ENCODE measurements around the gene NEUROD2.

NEUROD2 gene

GRCh38 chr17:39634384-39634871 lies 26.7 kb upstream of the NEUROD2 start:
- DNase-seq: peak; percentile 8

- DNase-seq: no peak
Measured at GRCh38 chr17:39633570-39634183, 26.0 kb upstream of the NEUROD2 start.

- no peak for DNase-seq
Measured at GRCh38 chr17:39632153-39632941, 24.6 kb upstream of the NEUROD2 start.

- no peak for DNase-seq
Measured at GRCh38 chr17:39631403-39631802, 23.7 kb upstream of the NEUROD2 start.

- no peak for DNase-seq
Measured at GRCh38 chr17:39629898-39630297, 22.2 kb upstream of the NEUROD2 start.

DNA sequence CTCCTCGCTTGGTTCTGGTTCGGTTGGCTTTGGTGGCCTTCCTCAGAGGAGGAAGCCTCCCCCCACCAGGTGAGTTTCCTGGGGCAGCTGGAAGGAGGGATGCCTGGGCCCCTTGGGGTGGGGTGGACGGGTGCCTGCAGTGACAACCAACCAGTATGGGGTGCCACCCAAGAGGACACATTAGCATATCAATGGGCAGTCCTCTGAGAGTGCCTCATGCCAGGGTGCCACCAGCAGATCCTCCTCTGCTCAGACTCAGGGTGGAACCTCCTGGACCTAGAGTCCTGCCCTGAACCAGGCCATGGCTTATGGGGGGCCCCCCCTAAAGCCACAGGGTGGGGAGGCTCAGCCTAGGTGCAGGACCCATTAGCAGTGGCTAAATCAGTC lies 21.8 kb upstream of the NEUROD2 start:
- no peak for DNase-seq

DNA sequence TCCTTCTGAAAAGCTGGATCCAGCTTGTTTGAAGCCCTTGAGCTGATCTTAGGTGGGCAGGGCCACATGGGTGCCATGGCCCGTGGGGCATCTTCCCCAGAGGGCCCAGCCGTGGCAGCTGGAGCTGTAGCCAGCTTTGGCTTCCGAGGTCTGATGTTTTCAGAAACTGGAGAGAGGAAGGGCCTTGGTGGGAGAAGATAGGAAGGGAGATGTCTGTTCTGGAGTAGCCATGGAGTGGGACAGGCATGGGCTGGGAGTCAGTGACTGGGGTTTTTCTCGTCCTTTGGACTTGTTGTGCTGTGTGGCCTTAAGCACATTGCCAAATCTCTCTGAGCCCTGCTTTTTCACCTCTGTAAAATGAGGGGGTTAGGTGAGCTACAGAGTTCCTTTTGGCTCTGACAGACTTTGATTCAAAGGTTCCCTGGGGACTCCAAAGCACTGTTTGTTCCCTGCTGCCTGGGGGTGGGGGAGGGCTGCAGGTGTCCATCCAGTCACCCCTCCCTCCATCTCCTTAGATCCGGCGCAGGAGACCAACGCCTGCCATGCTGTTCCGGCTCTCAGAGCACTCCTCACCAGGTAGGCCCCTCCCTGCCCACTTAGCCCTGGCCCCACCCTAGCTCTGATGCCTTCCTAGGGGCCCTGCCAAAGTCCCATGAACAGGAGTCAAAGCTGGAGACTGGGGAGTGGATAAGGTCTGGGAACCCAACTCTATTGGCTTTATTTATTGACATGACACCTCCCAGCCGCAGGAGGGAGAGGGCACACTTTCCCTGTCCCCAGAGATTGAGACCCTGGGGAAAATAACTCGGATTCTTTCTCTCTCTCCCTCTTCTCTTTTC lies 21.2 kb upstream of the NEUROD2 start:
- no peak for DNase-seq

GRCh38 chr17:39627712-39628516 lies 20.2 kb upstream of the NEUROD2 start:
- DNase-seq: no peak

- DNase-seq: no peak
Measured at GRCh38 chr17:39627047-39627711, 19.5 kb upstream of the NEUROD2 start.

DNA sequence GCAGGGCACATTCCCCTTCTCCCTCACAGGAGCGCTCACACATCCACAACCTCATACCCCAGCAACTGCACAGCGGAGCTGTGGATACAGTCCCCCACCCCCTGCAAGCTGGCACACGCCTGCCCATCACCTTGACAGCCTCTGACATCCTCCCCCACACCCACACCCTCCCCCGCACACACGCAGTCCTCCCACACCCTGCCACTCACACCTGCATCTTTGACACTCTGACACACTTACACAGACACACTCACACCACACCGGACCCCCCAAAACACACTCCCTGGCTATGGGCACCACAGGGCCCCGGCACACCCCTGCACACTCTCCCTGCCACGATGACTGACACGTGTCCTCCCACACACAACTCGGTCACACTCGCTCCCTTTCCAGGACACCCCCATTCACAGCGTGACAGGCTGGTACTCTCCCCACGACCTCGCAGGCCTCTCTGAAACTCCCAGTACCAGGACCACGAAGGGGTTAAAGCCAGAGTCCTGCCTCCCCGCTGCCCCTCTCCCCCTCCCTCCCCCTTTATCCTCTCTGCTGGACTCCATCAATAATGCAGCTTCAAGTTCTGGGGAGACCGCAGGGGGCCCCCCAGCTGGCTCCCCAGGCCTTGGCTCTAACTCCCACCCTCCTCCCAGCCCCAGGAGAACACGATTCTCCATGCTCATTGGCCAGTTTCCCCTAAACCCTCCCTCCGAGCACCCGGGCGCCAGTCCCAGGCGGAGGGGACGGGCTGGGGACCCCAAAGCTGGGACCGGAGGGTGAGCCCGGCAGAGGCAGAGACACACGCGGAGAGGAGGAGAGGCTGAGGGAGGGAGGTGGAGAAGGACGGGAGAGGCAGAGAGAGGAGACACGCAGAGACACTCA lies 18.7 kb upstream of the NEUROD2 start, which contains the start of gene PPP1R1B:
PPP1R1B (plus strand) TSS at position 782 of the 876 bp plus-strand sequence. CDS start 441 bp downstream, outside the sequence.
- DNase-seq: no peak

DNA sequence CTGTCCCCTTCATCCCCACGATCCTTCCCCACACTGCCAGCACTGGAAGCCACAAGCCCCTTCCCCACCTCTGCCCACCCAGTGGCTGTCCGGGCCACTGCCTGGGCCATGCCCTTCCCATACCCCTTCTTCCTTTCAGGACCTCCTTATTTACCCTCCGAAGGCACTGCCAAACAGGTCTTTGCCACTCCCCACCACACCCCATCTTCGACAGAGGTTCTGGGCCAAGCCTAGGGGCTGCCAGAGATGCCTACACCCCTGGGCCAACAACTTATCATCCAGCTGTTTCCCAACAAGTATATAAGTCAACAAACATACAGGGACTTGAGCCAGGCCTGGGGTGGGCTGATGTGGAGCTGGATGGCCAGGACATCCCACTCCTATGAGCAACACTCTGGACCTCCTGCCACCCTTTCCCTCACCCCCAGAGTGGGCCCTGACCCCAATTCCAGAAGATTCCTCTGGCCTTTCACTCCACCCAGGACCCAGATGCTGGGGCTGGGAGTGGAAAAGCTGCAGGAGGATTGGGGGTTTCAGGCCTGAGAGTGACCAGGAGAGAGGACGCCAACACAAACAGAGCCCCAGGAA lies 17.6 kb upstream of the NEUROD2 start:
- DNase-seq: no peak

DNA sequence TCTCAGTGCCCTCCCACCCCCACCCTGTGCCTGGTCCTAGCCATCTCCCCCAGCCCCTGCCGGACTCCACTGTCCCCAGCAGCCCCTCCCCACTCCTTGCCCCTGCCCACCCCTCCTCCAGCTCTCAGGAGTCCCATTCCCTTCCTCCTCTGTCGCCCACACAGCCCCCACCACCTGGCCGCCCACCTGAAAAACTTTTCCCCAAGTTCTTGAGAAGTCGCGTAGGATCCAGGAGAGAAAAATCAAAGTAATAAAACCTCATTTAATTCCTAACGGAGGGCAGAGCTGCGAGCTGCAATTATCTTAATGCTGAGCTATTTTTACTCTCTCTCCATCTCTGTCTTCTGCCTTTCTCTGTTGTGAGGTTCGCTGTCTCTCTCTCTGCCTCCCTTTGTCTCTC lies 16.6 kb upstream of the NEUROD2 start:
- DNase-seq: no peak

- DNase-seq: peak; percentile 61
Measured at GRCh38 chr17:39623356-39623950, 15.7 kb upstream of the NEUROD2 start.

DNA sequence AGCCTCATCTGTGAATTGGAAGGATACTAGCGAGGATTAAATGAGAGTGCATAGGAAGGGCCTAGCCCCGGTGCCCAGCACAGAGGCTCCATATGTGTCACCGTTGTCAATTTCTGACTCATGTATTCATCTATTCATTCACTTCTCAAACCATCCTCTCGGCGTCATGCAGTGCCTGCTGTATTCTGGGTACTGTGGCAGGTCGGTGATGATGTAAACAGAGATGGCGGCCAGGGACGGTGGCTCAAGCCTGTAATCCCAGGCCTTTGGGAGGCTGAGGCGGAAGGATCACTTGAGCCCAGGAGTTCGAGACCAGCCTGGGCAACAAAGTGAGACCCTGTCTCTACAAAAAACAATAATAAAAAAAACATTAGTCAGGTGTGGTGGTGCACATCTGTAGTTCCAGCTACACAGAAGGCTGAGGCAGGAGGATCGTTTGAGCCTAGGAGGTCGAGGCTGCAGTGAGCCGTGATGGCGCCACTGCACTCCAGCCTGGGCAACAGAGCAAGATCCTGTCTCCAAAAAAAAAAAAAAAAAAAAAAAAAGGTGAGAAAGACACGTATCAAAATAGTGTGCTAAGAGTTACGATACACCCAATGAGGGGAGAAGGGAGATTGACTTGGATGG lies 14.8 kb upstream of the NEUROD2 start:
- DNase-seq: no peak

DNA sequence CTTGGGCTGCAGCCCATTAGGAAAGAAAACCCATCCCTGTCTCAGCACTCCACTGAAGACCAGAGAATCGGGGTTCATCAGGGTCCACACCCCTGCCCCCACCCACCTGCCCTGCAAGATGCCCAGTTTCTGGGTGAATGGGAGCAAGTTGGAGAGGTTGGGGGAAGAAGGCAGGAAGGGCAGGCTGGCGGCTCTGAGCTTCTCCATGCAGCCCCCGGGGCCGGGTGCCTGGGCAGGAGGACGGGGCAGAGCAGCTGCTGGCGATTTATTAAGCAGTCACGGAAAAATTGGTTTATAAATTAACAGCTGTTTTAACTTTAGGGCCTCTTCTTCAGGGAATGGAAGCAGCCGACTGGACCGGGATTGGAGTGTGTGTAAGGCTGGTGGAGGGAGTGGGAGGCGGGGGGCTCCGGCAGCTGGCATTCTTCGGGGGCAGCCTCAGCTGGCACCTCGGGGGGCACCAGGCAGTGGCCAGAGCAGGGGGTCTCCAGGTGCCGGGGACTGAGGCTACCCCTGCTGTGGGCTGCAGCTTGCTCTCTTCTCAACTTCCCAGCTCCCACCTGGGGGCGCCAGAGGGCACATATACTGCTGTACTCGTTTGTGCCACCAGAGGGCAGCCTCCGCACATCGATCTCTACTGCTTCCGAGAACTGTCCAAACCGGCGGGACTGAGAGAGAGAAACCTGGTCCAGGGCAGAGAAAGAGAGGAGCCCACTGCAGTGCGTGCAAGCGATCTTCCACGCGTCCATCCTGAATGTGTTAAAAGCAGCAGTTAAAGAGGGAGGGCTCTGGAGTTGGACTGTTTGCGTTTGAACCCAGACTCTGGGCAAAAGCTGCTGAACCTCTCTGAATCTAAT lies 14.0 kb upstream of the NEUROD2 start:
- DNase-seq: peak; percentile 62

DNA sequence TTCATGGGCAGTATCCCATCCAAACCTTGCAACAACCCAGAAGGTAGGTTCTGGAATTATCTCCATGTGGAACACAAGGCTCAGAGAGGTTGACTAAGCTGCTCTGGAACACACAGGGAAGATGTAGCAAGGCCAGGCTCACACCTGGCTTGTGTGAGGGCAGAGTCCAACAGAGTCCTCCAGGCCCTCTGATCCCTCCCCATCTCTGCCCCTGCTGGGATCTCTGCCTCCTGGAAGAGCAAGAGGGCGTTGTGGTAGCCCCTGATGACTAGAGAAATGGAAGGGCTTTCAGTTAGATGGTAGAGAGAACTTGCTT lies 12.0 kb upstream of the NEUROD2 start:
- DNase-seq: no peak

DNA sequence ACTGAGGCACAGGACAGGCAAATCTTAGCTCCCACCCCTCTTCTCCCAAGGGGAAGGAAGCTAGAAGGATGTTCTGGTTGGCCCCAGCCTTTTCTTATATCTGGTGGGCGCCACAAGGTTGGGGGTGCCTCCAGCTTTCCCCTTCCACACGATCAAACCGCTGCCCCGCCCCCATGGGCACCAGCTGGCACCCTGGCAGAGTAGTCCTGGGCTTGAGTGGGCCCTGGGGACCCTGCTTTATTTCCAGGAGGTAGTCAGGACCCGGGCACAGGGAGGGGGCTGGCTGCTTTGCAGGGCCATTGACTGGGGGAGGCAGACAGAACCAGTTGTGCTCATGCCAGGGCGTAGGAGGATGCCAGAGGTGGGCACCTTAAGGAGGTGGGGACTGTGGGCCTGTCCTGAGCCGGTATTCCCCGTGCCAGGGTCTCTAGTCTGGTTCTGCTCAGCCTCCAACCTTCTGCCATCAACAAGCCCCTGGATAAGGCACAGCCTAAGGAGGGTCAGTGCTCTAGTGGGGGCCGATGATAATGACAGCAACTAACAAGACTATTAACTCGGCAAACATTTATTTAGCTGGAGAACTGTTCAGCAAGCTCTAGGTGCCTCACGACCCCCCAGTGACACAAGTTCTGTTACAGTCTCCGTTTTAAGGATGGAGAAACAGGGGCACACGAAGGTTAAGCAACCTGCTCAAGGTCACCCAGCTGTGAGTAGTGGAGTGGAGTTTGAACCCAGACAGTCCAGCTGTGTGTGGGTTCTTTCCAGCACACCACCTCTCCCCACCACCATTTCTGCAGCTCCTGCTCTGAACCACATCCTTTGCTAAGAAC lies 11.5 kb upstream of the NEUROD2 start:
- DNase-seq: no peak

All from NCI-H1105 (cell line).